Measurements from ENCODE around the gene NDUFA13. TPM values are rescaled to one million over a fixed set of nuclear protein-coding genes. Genes with fewer than 3 reads are reported as not detected.

NDUFA13 gene
- total RNA-seq, 2 experiments from 2014 or later, result 371 to 388 TPM

GRCh38 chr19:19549804-19550464 lies 33.9 kb downstream of the NDUFA13 start:
- no peaks in the 10 kb centered on the region for H3K9me3 Mint-ChIP-seq
- H3K4me3 Mint-ChIP-seq, result no peak overlapping the region
- peaks cover 3% of the 10 kb centered on the region for H3K4me1 Mint-ChIP-seq
- H3K27ac Mint-ChIP-seq, result no peak overlapping the region
- ChIA-PET POLR2A (no interaction called here), CTCF (no interaction called here)
- no peaks in the 10 kb centered on the region for H3K36me3 Mint-ChIP-seq (ENCODE audit: low read depth)
- peaks cover 3% of the 10 kb centered on the region for H3K27me3 Mint-ChIP-seq
- DNase-seq, result no peak

- Mint-ChIP-seq H3K36me3 (ENCODE audit: low read depth) (no peaks in the 10 kb centered on the region), H3K4me1 (peaks cover 3% of the 10 kb centered on the region), H3K27me3 (peaks cover 3% of the 10 kb centered on the region), H3K27ac (no peak overlapping the region), H3K4me3 (no peak overlapping the region), H3K9me3 (no peaks in the 10 kb centered on the region)
- POLR2A ChIA-PET, result interaction anchor here (1.0 kb wide), 1 partner anchor 10 kb away, joined by 3 read pairs; no protein-coding TSS in a partner anchor
- CTCF ChIA-PET, result interaction anchor here (1.1 to 1.2 kb wide), 2 partner anchors 9 to 101 kb away, joined by 3 read pairs; no protein-coding TSS in a partner anchor
- no peak for DNase-seq
These were observed 34.5 kb downstream of the NDUFA13 start for GRCh38 chr19:19550485-19550929.

- peaks cover 3% of the 10 kb centered on the region for H3K27me3 Mint-ChIP-seq
- H3K36me3 Mint-ChIP-seq (ENCODE audit: low read depth), result no peaks in the 10 kb centered on the region
- ChIA-PET POLR2A (interaction anchor here (0.9 to 1.0 kb wide), 2 partner anchors 9 to 181 kb away, joined by 3 to 4 read pairs; partner anchors contain the start of gene ZNF14), CTCF (interaction anchor here (1.1 to 1.2 kb wide), 2 partner anchors 9 to 100 kb away, joined by 3 read pairs; no protein-coding TSS in a partner anchor)
- H3K4me1 Mint-ChIP-seq, result peaks cover 3% of the 10 kb centered on the region
- DNase-seq, result no peak
- H3K27ac Mint-ChIP-seq, result no peak overlapping the region
- H3K9me3 Mint-ChIP-seq, result no peaks in the 10 kb centered on the region
- H3K4me3 Mint-ChIP-seq, result no peak overlapping the region
These were observed 35.2 kb downstream of the NDUFA13 start for GRCh38 chr19:19550972-19551852.

GRCh38 chr19:19551853-19552192 lies 35.8 kb downstream of the NDUFA13 start:
- CTCF ChIA-PET, result interaction anchor here (1.2 to 3.2 kb wide), 3 partner anchors 17 to 99 kb away, joined by 3 to 22 read pairs (median 7); no protein-coding TSS in a partner anchor
- Mint-ChIP-seq H3K4me3 (no peak overlapping the region), H3K36me3 (ENCODE audit: low read depth) (no peaks in the 10 kb centered on the region), H3K4me1 (peaks cover 3% of the 10 kb centered on the region), H3K27me3 (peaks cover 3% of the 10 kb centered on the region), H3K9me3 (no peaks in the 10 kb centered on the region), H3K27ac (no peak overlapping the region)
- POLR2A ChIA-PET, result interaction anchor here (0.9 to 1.2 kb wide), 2 partner anchors 31 to 181 kb away, joined by 3 to 4 read pairs; partner anchors contain the start of gene ZNF14
- no peak for DNase-seq

- peaks cover 3% of the 10 kb centered on the region for H3K4me1 Mint-ChIP-seq
- DNase-seq, result peak; percentile 40
These were observed 36.8 kb downstream of the NDUFA13 start for GRCh38 chr19:19552798-19553197.

GRCh38 chr19:19553670-19554069 lies 37.6 kb downstream of the NDUFA13 start:
- no peak overlapping the region for H3K27ac Mint-ChIP-seq
- ChIA-PET CTCF (interaction anchor here (0.7 to 3.2 kb wide), 23 partner anchors 10 to 180 kb away, joined by 3 to 25 read pairs (median 5); partner anchors contain the start of gene GMIP), POLR2A (interaction anchor here (1.4 to 1.9 kb wide), 2 partner anchors 21 to 90 kb away, joined by 3 to 6 read pairs; partner anchors contain the start of gene GMIP)
- peaks cover 4% of the 10 kb centered on the region for H3K36me3 Mint-ChIP-seq (ENCODE audit: low read depth)
- H3K4me3 Mint-ChIP-seq, result no peak overlapping the region
- H3K9me3 Mint-ChIP-seq, result no peaks in the 10 kb centered on the region
- H3K4me1 Mint-ChIP-seq, result peaks cover 4% of the 10 kb centered on the region
- no peak for DNase-seq
- H3K27me3 Mint-ChIP-seq, result peaks cover 3% of the 10 kb centered on the region

More at GRCh38 chr19:19552798-19553197, 36.8 kb downstream of the NDUFA13 start:
- POLR2A ChIA-PET, result interaction anchor here (1.1 to 1.4 kb wide), 4 partner anchors 20 to 52 kb away, joined by 3 to 4 read pairs (median 3); no protein-coding TSS in a partner anchor
- no peak overlapping the region for H3K27ac Mint-ChIP-seq
- no peaks in the 10 kb centered on the region for H3K36me3 Mint-ChIP-seq (ENCODE audit: low read depth)
- H3K27me3 Mint-ChIP-seq, result peaks cover 3% of the 10 kb centered on the region
- no peaks in the 10 kb centered on the region for H3K9me3 Mint-ChIP-seq
- CTCF ChIA-PET, result interaction anchor here (0.6 to 3.2 kb wide), 9 partner anchors 8 to 91 kb away, joined by 3 to 22 read pairs (median 7); no protein-coding TSS in a partner anchor
- H3K4me3 Mint-ChIP-seq, result no peak overlapping the region

- POLR2A ChIA-PET, result interaction anchor here (1.2 to 1.9 kb wide), 4 partner anchors 21 to 312 kb away, joined by 3 to 6 read pairs (median 4); partner anchors contain the start of genes GMIP and ZNF253
- Mint-ChIP-seq H3K4me1 (peaks cover 10% of the 10 kb centered on the region), H3K27ac (no peak overlapping the region), H3K36me3 (ENCODE audit: low read depth) (peaks cover 10% of the 10 kb centered on the region), H3K9me3 (no peaks in the 10 kb centered on the region), H3K27me3 (no peaks in the 10 kb centered on the region), H3K4me3 (no peak overlapping the region)
- DNase-seq, result peak; percentile 67
- CTCF ChIA-PET, result interaction anchor here (0.7 to 3.2 kb wide), 26 partner anchors 11 to 180 kb away, joined by 3 to 25 read pairs (median 4); partner anchors contain the start of gene GMIP
These were observed 38.3 kb downstream of the NDUFA13 start for GRCh38 chr19:19554074-19555023.

- no peak overlapping the region for H3K27ac Mint-ChIP-seq
- no peaks in the 10 kb centered on the region for H3K9me3 Mint-ChIP-seq
- DNase-seq, result no peak
- peaks cover 23% of the 10 kb centered on the region for H3K4me1 Mint-ChIP-seq
- H3K27me3 Mint-ChIP-seq, result no peaks in the 10 kb centered on the region
- no peak overlapping the region for H3K4me3 Mint-ChIP-seq
- CTCF ChIA-PET, result interaction anchor here (0.7 kb wide), 1 partner anchor 27 kb away, joined by 3 read pairs; no protein-coding TSS in a partner anchor
- POLR2A ChIA-PET, result interaction anchor here (1.0 to 1.1 kb wide), 2 partner anchors 21 to 105 kb away, joined by 3 read pairs; partner anchors contain the start of gene ATP13A1
- H3K36me3 Mint-ChIP-seq (ENCODE audit: low read depth), result peaks cover 35% of the 10 kb centered on the region
These were observed 42.0 kb downstream of the NDUFA13 start for GRCh38 chr19:19558055-19558454.

- Mint-ChIP-seq H3K4me1 (peaks cover 23% of the 10 kb centered on the region), H3K36me3 (ENCODE audit: low read depth) (peaks cover 38% of the 10 kb centered on the region), H3K27ac (peak overlapping the region; percentile 22), H3K4me3 (no peak overlapping the region), H3K27me3 (no peaks in the 10 kb centered on the region), H3K9me3 (no peaks in the 10 kb centered on the region)
- CTCF ChIA-PET, result interaction anchor here (0.7 kb wide), 1 partner anchor 27 kb away, joined by 3 read pairs; no protein-coding TSS in a partner anchor
- no peak for DNase-seq
- POLR2A ChIA-PET, result interaction anchor here (1.0 to 2.3 kb wide), 3 partner anchors 10 to 104 kb away, joined by 3 to 7 read pairs (median 3); partner anchors contain the start of gene ATP13A1
These were observed 42.6 kb downstream of the NDUFA13 start for GRCh38 chr19:19558636-19559035.

GRCh38 chr19:19559931-19560330 lies 43.9 kb downstream of the NDUFA13 start:
- H3K27me3 Mint-ChIP-seq, result no peaks in the 10 kb centered on the region
- ChIA-PET POLR2A (interaction anchor here (0.9 to 2.3 kb wide), 4 partner anchors 9 to 44 kb away, joined by 3 to 7 read pairs (median 4); partner anchors contain the start of gene NDUFA13), CTCF (interaction anchor here (0.7 to 1.4 kb wide), 3 partner anchors 9 to 102 kb away, joined by 3 read pairs; no protein-coding TSS in a partner anchor)
- DNase-seq, result no peak
- peak overlapping the region; percentile 69 for H3K27ac Mint-ChIP-seq
- H3K36me3 Mint-ChIP-seq (ENCODE audit: low read depth), result peaks cover 50% of the 10 kb centered on the region
- peaks cover 20% of the 10 kb centered on the region for H3K4me1 Mint-ChIP-seq
- H3K9me3 Mint-ChIP-seq, result no peaks in the 10 kb centered on the region
- no peak overlapping the region for H3K4me3 Mint-ChIP-seq

GRCh38 chr19:19561946-19562664 lies 46.1 kb downstream of the NDUFA13 start:
- no peak overlapping the region for H3K27ac Mint-ChIP-seq

More at GRCh38 chr19:19561946-19562664, 46.1 kb downstream of the NDUFA13 start:
- peaks cover 20% of the 10 kb centered on the region for H3K4me1 Mint-ChIP-seq
- H3K36me3 Mint-ChIP-seq (ENCODE audit: low read depth), result peaks cover 64% of the 10 kb centered on the region
- CTCF ChIA-PET, result interaction anchor here (1.1 kb wide), 1 partner anchor 30 kb away, joined by 3 read pairs; no protein-coding TSS in a partner anchor
- POLR2A ChIA-PET, result no interaction called here
- no peaks in the 10 kb centered on the region for H3K27me3 Mint-ChIP-seq
- H3K9me3 Mint-ChIP-seq, result no peaks in the 10 kb centered on the region
- DNase-seq, result no peak
- no peak overlapping the region for H3K4me3 Mint-ChIP-seq
